ENCODE results near the gene LUC7L.
"Not testable (repeated sequence)": the region's sequence is repeated elsewhere in the genome, so short reads cannot be mapped to it uniquely, and the experiment has no call there.

LUC7L gene

DNA sequence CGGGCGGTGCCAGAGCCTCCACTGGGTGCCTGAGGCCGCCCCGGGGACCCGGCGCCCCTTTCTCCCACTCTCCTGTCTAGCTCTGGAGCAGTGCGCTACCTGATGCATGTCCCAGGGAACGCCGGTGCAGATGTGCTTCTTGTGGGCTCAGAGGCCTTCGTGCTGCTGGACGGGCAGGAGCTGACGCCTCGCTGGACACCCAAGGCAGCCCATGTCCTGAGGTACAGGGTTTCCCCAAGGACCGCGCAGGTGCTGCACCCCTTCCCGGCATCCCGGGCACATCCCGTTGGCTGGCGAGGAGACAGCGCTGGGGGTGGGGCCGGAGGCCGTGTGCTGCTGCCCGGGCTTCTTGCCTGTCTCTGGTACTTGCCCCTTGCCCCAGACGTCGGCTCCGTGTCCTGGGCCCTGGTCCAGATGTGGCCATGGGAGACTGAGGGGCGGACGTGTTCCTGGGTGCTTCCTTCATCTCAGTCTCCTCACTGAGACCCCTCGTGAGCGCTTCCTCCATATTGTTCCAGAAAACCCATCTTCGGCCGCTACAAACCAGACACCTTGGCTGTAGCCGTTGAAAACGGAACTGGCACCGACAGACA is 34.0 kb upstream of the LUC7L start:
- no peak for DNase-seq

DNA sequence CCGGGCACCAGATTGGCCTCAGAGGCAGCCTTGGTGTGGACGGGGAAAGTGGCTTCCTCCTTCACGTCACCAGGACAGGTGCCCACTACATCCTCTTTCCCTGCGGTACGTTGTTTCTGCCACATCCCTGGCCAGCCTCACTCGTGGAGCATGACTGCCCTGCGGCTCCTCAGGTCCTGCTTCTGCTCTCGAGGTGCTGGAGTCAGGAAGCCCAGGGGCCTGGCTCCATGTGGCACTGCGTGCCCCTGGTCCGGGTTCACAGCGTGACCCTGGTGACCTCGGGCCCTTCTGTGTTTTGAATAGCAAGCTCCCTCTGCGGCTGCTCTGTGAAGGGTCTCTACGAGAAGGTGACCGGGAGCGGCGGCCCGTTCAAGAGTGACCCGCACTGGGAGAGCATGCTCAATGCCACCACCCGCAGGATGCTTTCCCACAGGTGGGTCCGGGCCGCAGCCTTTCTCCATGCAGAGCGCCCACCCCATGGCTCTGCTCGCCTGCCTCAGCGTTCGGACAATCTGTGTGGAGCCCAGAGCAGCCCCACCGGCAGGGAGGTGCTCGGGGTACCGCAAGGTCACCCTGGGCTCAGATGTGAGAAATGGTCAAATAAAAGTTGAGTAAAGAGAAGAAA is 33.0 kb upstream of the LUC7L start:
- DNase-seq, result no peak

DNA sequence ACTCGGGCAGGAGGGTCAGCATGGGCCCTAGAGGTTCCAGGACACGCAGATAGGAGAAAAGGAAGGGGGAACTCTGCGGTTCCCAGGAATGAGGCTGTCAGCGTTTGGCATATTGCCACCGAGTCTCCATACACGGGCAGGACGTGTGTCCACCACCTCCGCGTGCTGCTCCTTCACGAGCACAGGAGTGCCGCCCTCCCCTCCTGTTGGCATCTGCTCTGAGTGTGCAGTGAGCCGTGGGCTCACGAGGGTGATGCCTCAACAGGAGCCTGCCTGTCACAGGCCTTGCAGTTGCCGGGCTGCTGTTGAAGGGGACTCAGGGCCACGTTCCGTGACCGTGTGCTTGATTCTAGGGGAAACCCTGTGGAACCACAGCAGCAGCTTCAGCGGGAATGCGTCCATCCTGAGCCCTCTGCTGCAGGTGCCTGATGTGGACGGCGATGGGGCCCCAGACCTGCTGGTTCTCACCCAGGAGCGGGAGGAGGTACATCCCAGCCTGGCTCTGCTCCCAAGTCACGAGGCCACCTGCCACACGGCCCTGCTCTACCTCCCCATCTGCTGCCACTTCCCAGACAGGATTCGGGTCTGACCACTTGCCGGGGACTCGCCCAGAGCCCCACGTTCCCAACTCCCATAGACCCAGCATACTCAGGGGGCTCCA is 31.9 kb upstream of the LUC7L start:
- no peak for DNase-seq

GRCh38 chr16:260326-260725 is 31.1 kb upstream of the LUC7L start:
- no peak for DNase-seq

- no peak for DNase-seq
These were observed 30.6 kb upstream of the LUC7L start for GRCh38 chr16:259814-260253.

DNA sequence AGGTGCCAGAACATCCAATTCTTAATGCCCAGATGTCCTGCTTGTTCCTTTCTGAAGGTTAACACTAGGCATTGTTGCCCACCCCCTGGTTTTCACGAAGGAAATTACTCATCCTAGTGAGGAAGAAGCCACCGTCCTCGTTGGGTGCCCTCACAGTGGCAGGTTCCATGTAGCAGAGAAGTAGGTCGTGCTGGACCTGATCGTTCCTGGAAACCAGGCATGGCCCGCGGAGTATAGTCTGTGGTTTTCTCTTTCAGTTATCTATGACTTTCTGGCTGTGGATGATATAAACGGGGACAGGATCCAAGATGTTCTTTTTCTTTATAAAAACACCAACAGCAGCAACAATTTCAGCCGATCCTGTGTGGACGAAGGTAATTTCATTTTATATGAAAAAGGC is 30.0 kb upstream of the LUC7L start:
- DNase-seq, result no peak

GRCh38 chr16:258091-258490 is 28.8 kb upstream of the LUC7L start:
- DNase-seq, result not testable (repeated sequence)

- DNase-seq, result no peak
These were observed 25.9 kb upstream of the LUC7L start for GRCh38 chr16:255183-255582.

DNA sequence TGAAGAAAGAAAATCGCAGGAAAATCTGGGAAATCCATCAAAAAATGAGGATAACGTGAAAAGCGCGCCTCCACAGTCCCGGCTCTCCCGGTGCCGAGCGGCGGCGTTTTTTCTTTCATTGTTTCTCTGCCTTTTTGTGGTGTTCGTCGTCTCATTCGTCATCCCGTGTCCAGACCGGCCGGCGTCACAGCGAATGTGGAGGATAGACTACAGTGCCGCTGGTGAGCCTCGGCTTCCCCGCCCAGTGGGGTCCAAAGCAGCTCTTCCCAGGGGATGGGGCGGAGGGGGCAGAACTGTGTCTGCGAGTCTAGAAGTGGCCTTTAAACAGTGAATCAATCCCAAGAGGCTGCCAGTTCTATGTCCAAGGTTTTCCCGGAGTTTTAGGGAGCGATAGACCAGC is 25.2 kb upstream of the LUC7L start:
- no peak for DNase-seq

DNA sequence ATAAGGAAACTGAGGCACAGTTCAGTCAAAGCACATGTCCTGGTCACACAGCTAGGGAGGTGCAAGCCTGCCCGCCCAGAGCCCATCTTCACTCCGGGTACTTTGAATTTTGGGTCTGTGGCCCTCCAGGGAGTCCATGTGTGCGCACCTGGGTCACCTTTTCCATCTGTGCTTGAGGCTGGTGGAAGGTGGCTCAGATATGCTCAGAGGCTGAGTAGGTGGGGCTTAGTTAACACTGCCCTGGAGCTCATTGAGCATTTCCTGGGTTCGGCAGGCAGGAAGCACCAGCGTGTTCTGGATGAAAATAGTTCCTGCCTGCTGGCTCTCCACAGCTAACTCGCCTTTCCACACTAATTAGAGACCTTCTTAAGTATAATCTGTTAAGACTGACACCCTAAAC is 24.6 kb upstream of the LUC7L start:
- no peak for DNase-seq

DNA sequence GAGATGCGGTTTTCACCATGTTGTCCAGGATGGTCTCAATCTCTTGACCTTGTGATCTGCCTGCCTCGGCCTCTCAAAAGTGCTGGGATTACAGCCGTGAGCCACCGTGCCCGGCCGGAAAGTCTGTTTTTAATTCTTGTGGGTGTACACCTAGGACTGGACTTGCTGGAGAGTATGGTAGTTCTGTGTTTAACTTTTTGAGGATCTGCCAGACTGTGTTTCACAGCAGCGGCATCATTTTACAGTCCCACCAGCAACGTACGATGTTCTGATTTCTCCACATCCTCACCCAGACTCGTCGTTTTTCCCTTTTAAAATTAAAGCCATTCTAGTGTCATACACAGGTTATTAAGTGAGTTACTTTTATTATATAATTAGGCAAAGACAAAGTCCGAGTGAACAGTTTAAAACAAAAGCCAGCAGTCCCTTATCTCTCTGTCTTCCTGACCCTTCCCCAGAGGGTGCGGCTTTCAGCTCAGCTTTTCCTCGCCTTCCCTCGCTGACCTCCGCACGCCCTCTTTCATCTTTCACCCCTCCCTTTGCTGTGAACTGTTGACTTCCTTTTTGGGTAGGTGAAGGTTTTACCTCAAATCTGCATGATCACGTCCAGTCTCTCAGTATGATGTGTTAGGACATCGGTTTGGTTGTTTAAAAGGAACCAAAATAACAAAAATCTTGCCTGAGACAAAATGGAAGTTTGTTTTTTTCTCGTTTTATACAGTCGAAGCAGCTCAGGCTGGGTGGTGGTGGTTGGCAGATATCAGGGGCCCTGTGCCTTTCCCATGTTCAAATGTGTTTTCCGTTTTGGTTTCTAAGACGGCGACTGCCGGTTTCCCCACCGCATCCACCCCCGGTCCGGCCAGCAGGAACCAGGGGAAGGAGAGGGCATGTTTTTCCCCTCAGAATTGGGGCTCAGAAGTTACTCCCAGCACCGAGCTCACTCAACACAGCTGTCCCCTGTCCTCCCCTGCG is 23.4 kb upstream of the LUC7L start:
- DNase-seq, result peak; percentile 60 to 77 (median 64)

GRCh38 chr16:249431-249830 is 20.2 kb upstream of the LUC7L start:
- DNase-seq, result no peak

GRCh38 chr16:247027-247426 is 17.8 kb upstream of the LUC7L start:
- no peak for DNase-seq

- no peak for DNase-seq
These were observed 15.9 kb upstream of the LUC7L start for GRCh38 chr16:245105-245504.

- DNase-seq, result no peak
These were observed 14.1 kb upstream of the LUC7L start for GRCh38 chr16:243348-243747.

GRCh38 chr16:242281-242680 is 13.0 kb upstream of the LUC7L start:
- DNase-seq, result no peak

GRCh38 chr16:240559-240958 is 11.3 kb upstream of the LUC7L start:
- DNase-seq, result no peak

- no peak for DNase-seq
These were observed 10.7 kb upstream of the LUC7L start for GRCh38 chr16:239948-240277.

GRCh38 chr16:234468-235305 is 5.4 kb upstream of the LUC7L start, which contains the start of gene FAM234A:
Gene FAM234A (plus strand): TSS chr16:234821. CDS start chr16:254414, 19,593 bp downstream.
- DNase-seq, result peak; percentile 97 to 100 (median 99)

- DNase-seq, result no peak
These were observed 1.7 kb upstream of the LUC7L start for GRCh38 chr16:230949-231348.

DNA sequence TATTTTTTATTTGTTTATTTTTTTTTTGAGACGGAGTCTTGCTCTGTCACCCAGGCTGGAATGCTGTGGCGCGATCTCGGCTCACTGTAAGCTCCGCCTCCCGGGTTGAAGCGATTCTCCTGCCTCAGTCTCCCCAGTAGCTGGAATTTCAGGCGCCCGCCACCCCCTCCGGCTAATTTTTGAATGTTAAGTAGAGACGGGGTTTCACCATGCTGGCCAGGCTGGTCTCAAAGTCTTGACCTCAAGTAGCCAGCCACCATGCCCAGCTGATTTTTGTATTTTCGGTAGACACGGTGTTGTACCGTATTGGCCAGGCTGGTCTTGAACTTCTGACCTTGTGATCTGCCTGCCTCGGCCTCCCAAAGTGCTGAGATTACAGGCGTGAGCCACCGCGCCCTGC is 1.1 kb upstream of the LUC7L start:
- DNase-seq, result not testable (repeated sequence)

GRCh38 chr16:229731-230281 is 557 bp upstream of the LUC7L start:
- no peak for DNase-seq
